Measurements from ENCODE around the gene APBB2. TPM values are rescaled to one million over a fixed set of nuclear protein-coding genes. Genes with fewer than 3 reads are reported as not detected.

Gene APBB2
- total RNA-seq, 2 donors from 2014 or later, result 17.4 to 56.6 TPM

DNA sequence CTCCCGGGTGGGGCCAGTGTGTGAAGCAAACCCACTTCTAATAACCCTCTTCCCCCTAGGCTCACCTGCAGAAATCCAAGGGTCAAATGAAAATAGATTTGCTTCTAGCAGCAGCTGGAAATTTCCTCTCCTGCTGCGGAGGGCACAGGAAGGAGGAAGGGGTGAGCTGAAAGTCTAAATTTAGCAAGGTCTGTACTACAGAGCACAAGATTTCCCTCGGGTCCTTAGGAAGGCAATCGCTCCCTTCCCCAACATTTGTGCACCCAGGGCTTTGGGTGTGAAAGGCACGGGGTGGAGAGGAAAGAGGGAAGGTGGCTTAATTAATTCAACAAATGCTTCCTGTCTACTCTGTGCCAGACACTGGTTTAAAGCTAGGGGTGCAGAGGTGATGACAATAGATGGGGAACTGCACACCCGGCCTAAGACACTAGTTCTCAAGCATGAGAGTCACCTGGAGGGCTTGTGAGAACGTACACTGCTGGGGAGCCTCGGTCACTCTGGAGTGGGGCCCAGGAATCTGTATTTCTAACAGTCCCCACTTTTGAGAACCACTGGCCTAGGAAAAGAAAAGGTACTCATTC, 260.2 kb downstream of the APBB2 start:
- intact Hi-C loops (cut with DNase I), result no loop called here
- no peaks in the 10 kb centered on the region for H3K9me3 ChIP-seq
- H3K27me3 ChIP-seq (replicated peaks; ENCODE audit: insufficient read depth), result no peaks in the 10 kb centered on the region
- H3K36me3 ChIP-seq, result no peaks in the 10 kb centered on the region
- no peak overlapping the region for H3K4me3 ChIP-seq
- no peaks in the 10 kb centered on the region for H3K4me1 ChIP-seq (replicated peaks)
- H3K27ac ChIP-seq, result peak overlapping the region; percentile 31 to 40
- no peak for DNase-seq (ENCODE audit: low spot score)
- 60% methylated on average over 8 of the region's 8 CpGs for WGBS
- TF ChIP-seq CTCF (IDR thresholded peaks at IDR 0.05), result no peak
- TF ChIP-seq POLR2A (IDR thresholded peaks at IDR 0.05), result no peak
- no peak for TF ChIP-seq POLR2AphosphoS5 (IDR thresholded peaks at IDR 0.05)

DNA sequence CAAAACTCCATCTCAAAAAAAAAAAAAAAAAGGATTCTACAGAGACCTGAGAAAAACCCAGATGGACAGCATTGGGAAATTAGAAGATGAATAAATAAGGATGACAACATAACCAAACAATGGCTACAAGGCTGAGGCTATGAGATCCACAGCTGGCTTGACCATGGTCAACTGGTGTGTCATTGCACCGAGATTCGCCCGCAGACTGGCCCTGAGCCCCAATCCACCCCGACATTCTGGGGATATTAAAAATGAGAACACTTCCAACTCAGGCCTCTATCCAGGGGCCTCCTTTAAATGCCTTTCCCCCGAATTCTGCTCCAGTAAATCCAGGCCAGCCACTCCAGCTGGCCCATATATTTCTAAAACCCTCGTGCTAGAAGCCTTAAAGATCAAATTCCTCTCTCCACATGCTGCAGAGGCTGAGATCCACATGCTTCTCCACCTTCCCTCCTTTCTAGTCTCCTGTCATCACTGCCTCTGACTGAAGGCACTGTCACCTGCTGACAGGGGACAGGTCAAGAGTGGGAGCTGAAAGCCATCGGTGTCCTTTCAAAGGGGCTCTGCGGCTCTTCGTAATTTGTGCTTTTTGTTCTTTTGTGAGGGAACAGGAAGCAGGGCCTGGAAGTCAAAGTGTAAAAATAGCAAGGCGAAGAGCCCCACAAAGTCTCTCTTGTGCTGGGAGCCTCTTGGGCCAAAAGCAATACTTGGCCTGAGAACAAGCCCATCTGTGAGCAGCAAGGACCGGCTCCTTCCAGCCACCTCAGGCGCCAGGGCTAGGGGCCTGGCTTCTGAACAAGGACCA, 260.9 kb downstream of the APBB2 start:
- Histone ChIP-seq H3K9me3 (no peaks in the 10 kb centered on the region), H3K4me3 (no peak overlapping the region), H3K27ac (peak overlapping the region; percentile 31 to 40), H3K27me3 (replicated peaks; ENCODE audit: insufficient read depth) (no peaks in the 10 kb centered on the region), H3K4me1 (replicated peaks) (no peaks in the 10 kb centered on the region), H3K36me3 (no peaks in the 10 kb centered on the region)
- intact Hi-C loops (cut with DNase I), result no loop called here
- 71% methylated on average over 12 of the region's 12 CpGs for WGBS
- DNase-seq (ENCODE audit: low spot score), result no peak
- TF ChIP-seq POLR2AphosphoS5 (IDR thresholded peaks at IDR 0.05) (no peak), POLR2A (IDR thresholded peaks at IDR 0.05) (no peak), CTCF (IDR thresholded peaks at IDR 0.05) (no peak)

GRCh38 chr4:40952672-40953071, 261.7 kb downstream of the APBB2 start:
- Histone ChIP-seq H3K9me3 (no peaks in the 10 kb centered on the region), H3K36me3 (no peaks in the 10 kb centered on the region), H3K27me3 (replicated peaks; ENCODE audit: insufficient read depth) (no peaks in the 10 kb centered on the region), H3K4me3 (no peak overlapping the region), H3K4me1 (replicated peaks) (no peaks in the 10 kb centered on the region), H3K27ac (no peak overlapping the region)
- WGBS, result 93% methylated on average over 7 of the region's 7 CpGs
- no peak for TF ChIP-seq POLR2A (IDR thresholded peaks at IDR 0.05)
- no peak for TF ChIP-seq CTCF (IDR thresholded peaks at IDR 0.05)
- TF ChIP-seq POLR2AphosphoS5 (IDR thresholded peaks at IDR 0.05), result no peak
- intact Hi-C loops (cut with DNase I), result no loop called here
- DNase-seq (ENCODE audit: low spot score), result no peak

- 91% methylated on average over 4 of the region's 4 CpGs for WGBS
- no peaks in the 10 kb centered on the region for H3K9me3 ChIP-seq
- H3K27ac ChIP-seq, result no peak overlapping the region
- no peaks in the 10 kb centered on the region for H3K4me1 ChIP-seq (replicated peaks)
- no peaks in the 10 kb centered on the region for H3K36me3 ChIP-seq
- no peak for DNase-seq (ENCODE audit: low spot score)
- no peak for TF ChIP-seq POLR2A (IDR thresholded peaks at IDR 0.05)
- intact Hi-C loops (cut with DNase I), result no loop called here
- H3K27me3 ChIP-seq (replicated peaks; ENCODE audit: insufficient read depth), result no peaks in the 10 kb centered on the region
- no peak overlapping the region for H3K4me3 ChIP-seq
These were observed 262.1 kb downstream of the APBB2 start for GRCh38 chr4:40952217-40952616.

GRCh38 chr4:40951026-40951425, 263.3 kb downstream of the APBB2 start:
- no peaks in the 10 kb centered on the region for H3K27me3 ChIP-seq (replicated peaks; ENCODE audit: insufficient read depth)
- no peaks in the 10 kb centered on the region for H3K9me3 ChIP-seq
- H3K4me1 ChIP-seq (replicated peaks), result no peaks in the 10 kb centered on the region
- no peak overlapping the region for H3K4me3 ChIP-seq
- DNase-seq (ENCODE audit: low spot score), result no peak
- H3K36me3 ChIP-seq, result no peaks in the 10 kb centered on the region
- no peak for TF ChIP-seq POLR2AphosphoS5 (IDR thresholded peaks at IDR 0.05)
- intact Hi-C loops (cut with DNase I), result no loop called here
- no peak overlapping the region for H3K27ac ChIP-seq
- 98% methylated on average over 5 of the region's 5 CpGs for WGBS

All from prostate gland (tissue), 2 donors.